Measurements from ENCODE around the gene HSD17B14. TPM values are rescaled to one million over a fixed set of nuclear protein-coding genes. Genes with fewer than 3 reads are reported as not detected.

The HSD17B14 gene
- total RNA-seq, 1 experiment from 2014 or later, result 11.2 TPM

DNA sequence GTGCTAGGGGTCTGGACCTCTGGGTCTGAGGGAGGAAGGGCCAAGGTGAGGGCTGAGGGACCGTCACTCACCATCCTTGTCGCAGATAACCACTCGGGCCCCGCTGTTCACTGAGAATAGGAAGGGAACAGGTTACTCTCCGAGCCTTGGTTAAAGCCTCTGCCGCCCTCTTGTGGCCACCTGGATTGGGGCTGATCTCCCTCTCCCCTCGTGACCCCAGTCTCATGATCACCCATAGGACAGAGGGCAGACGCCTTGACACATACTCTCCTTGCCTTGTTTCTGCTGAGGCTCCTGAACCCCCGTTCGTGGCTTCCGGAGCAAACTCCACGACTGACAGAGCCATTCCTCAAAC, 580 bp downstream of the HSD17B14 start:
- no peaks in the 10 kb centered on the region for H3K27me3 Mint-ChIP-seq (ENCODE audit: low read depth)
- H3K27ac Mint-ChIP-seq, result peak overlapping the region; percentile 91 to 96 (median 94); a peak in 6 of 7 replicates

More for the DNA sequence above, 580 bp downstream of the HSD17B14 start:
- Histone ChIP-seq H4K5ac (ENCODE audit: insufficient read length, low read depth, low read length) (no peak overlapping the region), H3K14ac (ENCODE audit: insufficient read depth, low read length) (no peak overlapping the region), H4K91ac (ENCODE audit: insufficient read length, low read depth, low read length) (no peak overlapping the region), H4K20me1 (ENCODE audit: control insufficient read depth, insufficient read depth, insufficient read length) (no peaks in the 10 kb centered on the region), H2BK5ac (ENCODE audit: insufficient read length, low read length) (no peak overlapping the region), H3K9me3 (ENCODE audit: control insufficient read depth, low read depth, low read length) (no peaks in the 10 kb centered on the region), H3K23ac (ENCODE audit: insufficient read length, low read depth, low read length) (no peak overlapping the region), H2BK120ac (ENCODE audit: low read depth, low read length, poor library complexity, severe bottlenecking) (no peak overlapping the region), H3K4me2 (ENCODE audit: insufficient read depth, insufficient read length, low read length) (peak overlapping the region; percentile 75), H3K56ac (ENCODE audit: insufficient read length, low read depth, low read length) (no peak overlapping the region), H3T11ph (ENCODE audit: low read length) (no peak overlapping the region), H3K27me3 (ENCODE audit: insufficient read depth, low read length) (no peaks in the 10 kb centered on the region), H2AFZ (ENCODE audit: low read length) (no peak overlapping the region), H3K27ac (ENCODE audit: insufficient read length, low read depth, low read length) (peak overlapping the region; percentile 41), H2AK5ac (ENCODE audit: insufficient read length, low read length) (no peak overlapping the region), H3K4me1 (ENCODE audit: insufficient read depth, low read length) (peaks cover 2% of the 10 kb centered on the region; the same call in 1 of the 2 replicates), H3K79me1 (ENCODE audit: insufficient read depth, low read depth, low read length, poor library complexity, severe bottlenecking) (no peaks in the 10 kb centered on the region), H3K79me2 (ENCODE audit: insufficient read depth, low read length) (no peaks in the 10 kb centered on the region), H2BK20ac (ENCODE audit: low read depth, low read length, poor library complexity, severe bottlenecking) (no peak overlapping the region), H3K23me2 (ENCODE audit: insufficient read length, low read depth, low read length, poor library complexity, severe bottlenecking) (peaks cover 8% of the 10 kb centered on the region), H2BK12ac (ENCODE audit: insufficient read length, low read depth, low read length) (no peak overlapping the region), H2BK15ac (ENCODE audit: low read depth, low read length) (no peak overlapping the region), H3K9ac (ENCODE audit: extremely low read depth, insufficient read length, low read length) (peak overlapping the region; percentile 31), H3K4ac (ENCODE audit: low read depth, low read length) (no peak overlapping the region), H4K8ac (replicated peaks; ENCODE audit: insufficient read length, low read depth, low read length) (no peak overlapping the region), H3K18ac (ENCODE audit: insufficient read length, low read depth, low read length) (no peak overlapping the region)
- H3K9me3 Mint-ChIP-seq, result peaks cover 0 to 2% of the 10 kb centered on the region in 2 experiments; a peak in 1 of 5 replicates
- peak; percentile 95 for DNase-seq
- WGBS (ENCODE audit: extremely low coverage, insufficient read length, low lambda C conversion rate), result no CpG with 5 or more reads among the region's 12 CpGs
- H3K36me3 Mint-ChIP-seq (ENCODE audit: insufficient read depth in 1 of 3, low read depth in 3 of 3), result peaks cover 11 to 24% (median 15%) of the 10 kb centered on the region in 3 experiments
- peak overlapping the region; percentile 78 to 88 for H3K4me3 Mint-ChIP-seq
- TF ChIP-seq, protein P1, sequence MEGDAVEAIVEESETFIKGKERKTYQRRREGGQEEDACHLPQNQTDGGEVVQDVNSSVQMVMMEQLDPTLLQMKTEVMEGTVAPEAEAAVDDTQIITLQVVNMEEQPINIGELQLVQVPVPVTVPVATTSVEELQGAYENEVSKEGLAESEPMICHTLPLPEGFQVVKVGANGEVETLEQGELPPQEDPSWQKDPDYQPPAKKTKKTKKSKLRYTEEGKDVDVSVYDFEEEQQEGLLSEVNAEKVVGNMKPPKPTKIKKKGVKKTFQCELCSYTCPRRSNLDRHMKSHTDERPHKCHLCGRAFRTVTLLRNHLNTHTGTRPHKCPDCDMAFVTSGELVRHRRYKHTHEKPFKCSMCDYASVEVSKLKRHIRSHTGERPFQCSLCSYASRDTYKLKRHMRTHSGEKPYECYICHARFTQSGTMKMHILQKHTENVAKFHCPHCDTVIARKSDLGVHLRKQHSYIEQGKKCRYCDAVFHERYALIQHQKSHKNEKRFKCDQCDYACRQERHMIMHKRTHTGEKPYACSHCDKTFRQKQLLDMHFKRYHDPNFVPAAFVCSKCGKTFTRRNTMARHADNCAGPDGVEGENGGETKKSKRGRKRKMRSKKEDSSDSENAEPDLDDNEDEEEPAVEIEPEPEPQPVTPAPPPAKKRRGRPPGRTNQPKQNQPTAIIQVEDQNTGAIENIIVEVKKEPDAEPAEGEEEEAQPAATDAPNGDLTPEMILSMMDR (conservative IDR thresholded peaks at IDR 0.05), result peak; percentile 96
- peaks cover 15% of the 10 kb centered on the region in 2 experiments for H3K4me1 Mint-ChIP-seq

All from H9 (cell line).